HG03139 (cell line): Measurements from ENCODE around the gene TCN1.
"Not testable (repeated sequence)": the region's sequence is repeated elsewhere in the genome, so short reads cannot be mapped to it uniquely, and the experiment has no call there.

Experiments
- ATAC-seq: cut with Tn5 transposase; IDR thresholded peaks from one replicate; pipeline ENCODE4 v1.9.1; 2021; ENCODE audit not compliant: unreplicated experiment

TCN1 gene

DNA sequence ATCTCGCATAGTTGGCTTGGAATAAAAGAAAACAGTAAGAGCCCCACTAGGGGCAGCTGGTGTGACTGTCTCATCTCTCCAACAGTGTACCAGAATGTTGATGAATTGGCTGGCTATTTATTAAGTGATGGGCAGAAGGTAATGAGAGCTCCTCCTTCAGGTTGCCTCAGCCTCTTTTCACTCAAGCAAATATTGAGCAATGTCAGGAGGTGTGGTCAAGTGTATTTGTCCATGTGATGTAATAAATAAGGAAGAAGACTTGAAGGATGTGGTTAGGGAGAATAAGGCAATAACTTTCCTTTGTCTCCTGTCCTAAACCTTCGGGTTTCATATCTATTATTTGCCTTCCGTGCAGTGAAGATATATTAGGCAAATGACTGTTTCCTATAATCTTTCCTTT lies at the start of gene TCN1:
Gene TCN1, minus strand, starts transcription at position 91 of the 400 bp plus-strand sequence. Its CDS starts 17 bp downstream, at position 74.
- no peak for ATAC-seq

DNA sequence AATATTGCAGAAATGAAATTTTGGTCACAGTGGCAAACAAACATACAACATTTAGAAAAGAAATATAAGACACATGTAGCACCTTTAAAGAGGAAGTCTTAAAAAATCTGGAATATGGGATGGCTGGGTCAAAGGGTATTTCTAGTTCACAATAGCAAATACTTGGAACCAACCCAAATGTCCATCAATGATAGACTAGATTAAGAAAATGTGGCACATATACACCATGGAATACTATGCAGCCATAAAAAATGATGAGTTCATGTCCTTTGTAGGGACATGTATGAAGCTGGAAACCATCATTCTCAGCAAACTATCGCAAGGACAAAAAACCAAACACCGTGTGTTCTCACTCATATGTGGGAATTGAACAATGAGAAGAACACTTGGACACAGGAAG lies 37.3 kb upstream of the TCN1 start:
- not testable (repeated sequence) for ATAC-seq

GRCh38 chr11:59901306-59901705 lies 35.0 kb upstream of the TCN1 start:
- ATAC-seq, result no peak

DNA sequence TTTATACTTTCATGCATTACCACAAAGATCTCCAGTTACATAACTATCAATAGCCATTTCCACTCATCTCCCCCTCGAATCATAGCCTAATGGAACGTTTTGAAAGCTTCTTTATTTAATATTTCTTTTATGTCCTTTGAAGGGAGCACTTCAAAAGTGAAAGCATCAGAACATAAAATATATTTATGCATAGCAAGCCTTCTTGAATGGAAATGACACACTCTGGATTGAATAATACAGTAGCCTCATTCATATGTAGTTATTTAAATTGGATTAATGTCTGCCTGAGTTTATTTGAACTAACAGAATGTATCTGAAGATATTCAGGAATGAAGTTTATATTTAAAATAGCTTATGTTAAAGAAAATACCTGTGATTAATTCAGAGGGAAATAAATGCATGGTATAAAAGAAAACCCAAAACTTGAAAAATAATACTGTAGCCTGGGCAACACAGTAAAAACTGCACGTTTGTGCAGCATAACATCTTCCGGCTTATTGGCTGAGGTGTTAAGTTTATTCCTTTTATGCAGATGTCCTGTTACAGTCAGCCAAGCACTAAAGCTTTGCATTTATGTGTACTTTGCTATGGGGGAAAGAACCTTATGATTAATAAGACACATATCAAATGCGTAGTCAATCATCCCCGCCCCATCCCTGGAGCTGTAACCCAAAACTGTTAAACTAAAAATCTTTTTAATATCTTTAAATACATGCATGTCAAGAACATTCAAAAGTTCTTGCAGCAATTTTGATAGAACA lies 34.3 kb upstream of the TCN1 start:
- no peak for ATAC-seq

DNA sequence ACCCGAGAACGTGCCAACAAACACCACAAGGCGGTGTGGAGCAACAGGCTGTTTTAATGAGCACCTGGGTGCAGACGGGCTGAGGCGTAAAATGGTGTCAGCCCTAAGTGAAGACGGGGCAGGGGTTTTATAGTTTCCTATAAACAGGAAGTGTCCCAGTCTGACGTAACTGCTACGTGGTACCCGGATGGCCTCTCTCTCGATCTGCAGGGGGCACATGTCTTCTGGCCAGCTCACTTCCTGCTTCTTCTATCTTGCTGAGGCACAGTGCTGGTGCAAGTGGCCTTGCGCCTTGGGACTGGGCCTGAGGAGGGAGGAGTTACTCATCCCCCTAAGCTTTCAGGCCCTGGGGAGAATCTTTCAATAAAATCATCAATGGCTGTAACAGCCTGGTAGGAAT lies 33.2 kb upstream of the TCN1 start:
- ATAC-seq, result no peak

DNA sequence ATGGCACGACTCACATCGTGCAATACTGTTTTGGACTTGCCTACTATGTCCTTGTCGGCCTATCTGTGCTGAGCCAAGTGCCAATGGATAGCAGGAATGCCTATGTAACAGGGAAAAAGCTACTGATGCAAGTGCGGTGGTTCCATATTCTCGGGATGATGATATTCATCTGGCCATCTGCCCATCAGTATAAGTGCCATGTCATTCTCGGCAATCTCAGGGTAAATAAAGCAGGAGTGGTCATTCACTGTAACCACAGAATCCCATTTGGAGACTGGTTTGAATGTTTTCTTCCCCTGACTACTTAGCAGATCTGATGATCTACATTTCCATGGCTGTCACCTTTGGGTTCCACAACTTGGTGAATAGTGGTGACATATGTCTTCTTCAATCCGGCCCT lies 32.4 kb upstream of the TCN1 start:
- ATAC-seq, result no peak

- ATAC-seq, result no peak
Measured at GRCh38 chr11:59898046-59898445, 31.8 kb upstream of the TCN1 start.

- ATAC-seq, result no peak
Measured at GRCh38 chr11:59894616-59895015, 28.3 kb upstream of the TCN1 start.

DNA sequence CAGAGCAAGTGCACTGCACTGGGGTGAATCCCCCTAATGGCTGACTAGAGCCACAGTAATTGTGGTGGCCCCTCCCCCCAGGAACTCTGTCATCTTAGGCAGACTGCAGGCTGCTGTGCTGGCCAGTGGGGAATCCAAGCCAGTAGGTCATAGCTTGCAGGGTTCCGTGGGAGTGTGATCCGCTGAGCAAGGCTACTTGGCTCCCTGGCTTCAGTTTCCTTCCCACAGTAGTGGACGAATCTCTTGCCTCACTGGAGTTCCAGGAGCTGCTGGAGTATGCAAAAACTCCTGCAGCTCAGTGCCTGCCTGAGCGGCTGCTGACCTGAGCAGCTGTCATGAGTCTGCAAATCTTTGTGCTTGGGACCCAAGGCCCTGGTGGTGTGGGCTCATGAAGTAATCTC lies 25.5 kb upstream of the TCN1 start:
- no peak for ATAC-seq

- ATAC-seq, result not testable (repeated sequence)
Measured at GRCh38 chr11:59887156-59887555, 20.9 kb upstream of the TCN1 start.

- no peak for ATAC-seq
Measured at GRCh38 chr11:59883597-59883996, 17.3 kb upstream of the TCN1 start.

GRCh38 chr11:59879567-59879966 lies 13.3 kb upstream of the TCN1 start:
- no peak for ATAC-seq

- no peak for ATAC-seq
Measured at GRCh38 chr11:59878575-59878974, 12.3 kb upstream of the TCN1 start, which contains the start of gene OOSP3. TSS of gene OOSP3 (plus strand) at chr11:59878782. CDS start at chr11:59878809, 27 bp downstream.

GRCh38 chr11:59877784-59878183 lies 11.5 kb upstream of the TCN1 start:
- ATAC-seq, result no peak

GRCh38 chr11:59877325-59877724 lies 11.0 kb upstream of the TCN1 start:
- ATAC-seq, result no peak

DNA sequence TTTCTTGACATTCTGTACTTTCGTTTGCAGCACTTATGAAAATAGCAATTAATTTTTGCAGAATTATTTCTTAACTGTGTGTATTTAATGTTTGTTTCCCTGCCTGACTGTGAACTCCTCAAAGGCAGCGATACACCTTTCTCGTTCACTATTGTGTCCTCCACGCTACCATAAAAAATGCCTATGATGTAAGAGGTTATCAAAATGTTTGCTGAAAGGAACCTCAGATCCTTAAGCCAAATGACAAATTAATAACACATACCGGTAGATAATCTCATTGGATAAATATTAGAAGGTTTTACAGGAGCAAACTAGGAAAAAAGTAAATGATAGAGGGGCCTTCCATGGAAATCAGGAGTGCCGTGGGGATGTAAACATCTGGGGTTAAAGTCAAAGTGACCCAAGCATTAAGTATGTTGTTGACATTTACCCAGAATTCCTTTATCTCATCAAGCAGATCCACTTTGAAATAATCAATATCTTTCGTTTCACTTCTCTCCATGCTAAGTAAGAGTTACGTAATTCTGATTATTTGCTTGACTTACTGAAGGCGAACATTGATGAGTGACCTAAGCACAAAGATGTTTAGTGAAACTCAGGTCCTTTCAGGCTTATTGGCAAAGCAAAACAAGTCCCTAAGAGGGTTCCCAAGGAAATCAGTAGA lies 9.7 kb upstream of the TCN1 start:
- ATAC-seq, result no peak

DNA sequence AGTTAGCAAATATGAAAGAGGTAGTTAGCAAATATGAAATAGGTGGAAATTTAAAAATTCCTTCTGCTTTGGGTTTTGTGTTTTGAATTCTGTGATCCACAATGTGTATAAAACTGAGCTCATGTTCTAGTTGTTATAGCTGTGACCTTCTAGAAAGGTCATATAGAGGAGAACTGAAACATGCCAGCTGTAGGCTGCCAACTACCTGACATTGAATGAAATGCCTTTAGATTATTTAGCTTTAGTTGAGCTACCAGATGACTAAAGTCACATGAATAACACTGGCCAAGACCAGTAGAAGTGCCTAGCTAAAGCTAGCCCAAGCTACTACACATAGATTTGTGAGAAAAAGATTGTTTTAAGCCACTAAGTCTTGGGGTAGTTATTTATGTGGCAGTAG lies 5.8 kb upstream of the TCN1 start:
- ATAC-seq, result no peak

DNA sequence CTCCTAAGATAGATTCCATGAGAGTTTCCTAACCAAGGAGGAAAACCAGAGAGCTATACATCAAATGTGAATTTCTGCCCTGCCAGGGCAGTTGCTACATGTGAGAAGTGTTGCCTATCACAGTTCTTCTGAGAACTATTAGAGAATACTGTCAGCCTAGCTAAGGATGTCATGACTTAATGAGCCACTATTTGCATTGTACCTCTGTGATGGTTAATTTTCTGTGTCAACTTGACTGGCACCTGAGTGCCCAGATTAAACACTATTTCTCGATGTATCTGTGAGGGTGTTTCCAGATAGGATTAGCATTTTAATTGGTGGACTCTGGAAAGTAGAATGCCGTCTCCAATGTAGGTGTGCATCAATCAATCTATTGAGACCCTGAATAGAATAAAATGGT lies 1.7 kb upstream of the TCN1 start:
- ATAC-seq, result no peak

DNA sequence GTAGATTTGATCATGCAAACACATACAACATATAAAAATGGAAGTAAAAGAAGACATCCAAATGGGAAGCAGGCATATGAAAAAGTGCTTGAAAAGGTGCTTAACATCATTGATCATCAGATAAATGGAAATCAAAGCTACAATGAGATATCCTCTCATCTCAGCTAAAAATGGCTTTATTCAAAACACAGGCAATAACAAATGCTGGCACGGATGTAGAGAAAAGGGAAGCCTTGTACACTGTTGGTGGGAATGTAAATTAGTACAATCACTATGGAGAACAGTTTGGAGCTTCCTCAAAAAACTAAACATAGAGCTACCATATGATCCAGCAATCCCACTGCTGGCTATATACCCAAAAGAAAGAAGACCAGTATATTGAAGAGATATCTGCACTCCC lies 549 bp upstream of the TCN1 start:
- no peak for ATAC-seq

DNA sequence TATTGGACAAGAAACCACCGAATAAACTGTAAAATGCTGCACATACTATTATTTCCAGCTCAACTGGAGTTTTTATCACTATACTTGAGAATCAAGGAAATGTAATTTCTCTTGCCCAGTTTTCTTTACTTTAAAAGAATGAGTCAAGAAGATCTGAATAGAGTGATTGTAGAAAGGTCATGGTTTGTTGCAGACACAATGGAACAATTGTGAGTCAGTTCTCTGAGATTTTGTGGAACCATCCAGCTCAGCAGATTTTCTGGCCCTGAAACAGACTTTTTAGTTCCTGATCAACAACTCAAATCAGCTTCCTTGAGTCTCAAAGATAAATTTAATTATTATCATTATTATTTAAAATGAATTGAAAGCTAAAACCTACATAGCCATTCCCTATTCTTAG lies 1.3 kb downstream of the TCN1 start:
- ATAC-seq, result no peak

DNA sequence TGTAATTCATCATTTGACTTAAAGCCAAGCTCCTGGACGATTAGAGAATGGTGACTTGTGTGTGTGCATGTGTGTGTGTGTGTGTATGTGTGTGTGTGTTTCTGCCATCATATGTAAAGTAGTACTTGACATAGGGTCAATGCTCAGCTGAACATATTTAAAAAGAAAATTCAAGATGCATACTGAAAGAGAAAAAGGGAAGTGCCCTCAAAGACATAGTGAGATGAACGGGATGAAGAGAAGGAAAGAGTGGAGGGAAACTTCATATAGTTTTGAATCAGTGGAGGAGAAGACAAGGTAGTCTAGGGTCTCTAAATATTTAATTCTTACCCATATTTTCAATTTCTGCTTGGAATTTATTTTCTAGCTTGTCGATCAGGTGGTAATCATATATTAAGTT lies 4.0 kb downstream of the TCN1 start:
- ATAC-seq, result no peak

- no peak for ATAC-seq
Measured at GRCh38 chr11:59859673-59860072, 6.6 kb downstream of the TCN1 start.
